ENCODE results near the gene CELA2B.
A peak's percentile ranks its signal among the peaks of the same experiment; 100 is the strongest.
"Not testable (repeated sequence)": the region's sequence is repeated elsewhere in the genome, so short reads cannot be mapped to it uniquely, and the experiment has no call there.

The CELA2B gene

DNA sequence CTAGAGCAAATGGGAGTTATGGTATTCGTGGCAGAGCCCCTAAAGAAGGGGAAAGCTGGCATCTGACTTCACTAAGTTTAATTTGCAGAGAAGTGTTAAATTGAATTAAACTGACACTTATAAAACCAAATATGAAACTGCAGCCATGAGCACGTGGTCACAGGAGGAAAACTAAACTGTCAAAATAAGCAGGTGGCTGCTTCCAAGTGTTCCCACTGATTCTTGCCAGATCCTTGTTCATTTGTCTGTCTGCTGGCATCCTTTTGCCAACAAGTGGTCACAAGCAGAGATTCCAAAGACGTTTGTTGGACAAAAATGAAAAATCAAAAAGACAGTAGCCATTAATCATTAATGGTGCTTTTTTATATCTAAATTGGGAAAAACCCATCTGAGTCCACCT is 6.5 kb upstream of the CELA2B start:
- no peak for DNase-seq

DNA sequence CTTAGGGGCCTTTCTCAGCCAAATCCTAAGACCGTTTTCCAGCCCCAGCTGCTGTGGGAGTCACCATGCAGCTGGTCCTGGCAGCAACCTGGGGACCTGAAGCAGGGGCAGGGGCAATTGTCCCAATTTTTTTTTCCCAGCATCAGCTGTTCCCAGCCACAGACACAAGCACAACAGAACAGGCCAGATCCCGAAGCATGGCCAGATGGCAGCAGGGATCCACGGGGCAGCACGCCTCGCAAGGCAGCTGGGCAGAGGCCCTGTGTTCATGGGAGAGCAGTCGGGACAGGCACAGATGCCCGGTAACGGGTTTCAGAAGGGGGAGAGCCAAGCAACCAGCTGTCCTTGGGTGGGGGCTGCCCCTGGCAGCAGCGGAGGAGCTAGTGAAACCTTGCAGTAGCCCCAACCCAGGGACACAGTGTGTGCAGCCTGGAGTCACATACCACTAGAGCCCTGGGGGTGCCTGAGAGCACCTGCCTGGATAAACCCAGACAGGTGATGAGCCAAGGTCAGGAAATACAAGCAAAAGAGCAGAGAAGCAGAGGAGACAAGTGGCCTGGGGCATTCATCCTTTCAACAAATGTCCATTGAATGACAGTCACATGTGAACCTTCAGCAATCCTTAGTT is 6.0 kb upstream of the CELA2B start:
- not testable (repeated sequence) for DNase-seq

DNA sequence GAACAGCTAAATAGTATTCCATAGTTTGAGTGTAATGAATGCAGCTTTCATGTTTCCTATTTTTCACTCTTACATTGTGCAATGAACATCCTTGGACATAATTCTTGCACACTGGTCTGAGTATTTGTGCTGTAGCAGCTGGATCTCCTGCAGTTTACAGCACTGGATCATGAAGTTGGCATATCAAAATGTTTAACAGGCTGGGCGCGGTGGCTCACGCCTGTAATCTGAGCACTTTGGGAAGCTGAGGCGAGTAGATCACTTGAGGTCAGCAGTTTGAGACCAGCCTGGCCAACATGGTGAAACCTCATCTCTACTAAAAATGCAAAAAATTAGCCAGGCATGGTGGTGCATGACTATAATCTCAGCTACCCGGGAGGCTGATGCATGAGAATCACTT is 4.8 kb upstream of the CELA2B start:
- DNase-seq, result not testable (repeated sequence)

DNA sequence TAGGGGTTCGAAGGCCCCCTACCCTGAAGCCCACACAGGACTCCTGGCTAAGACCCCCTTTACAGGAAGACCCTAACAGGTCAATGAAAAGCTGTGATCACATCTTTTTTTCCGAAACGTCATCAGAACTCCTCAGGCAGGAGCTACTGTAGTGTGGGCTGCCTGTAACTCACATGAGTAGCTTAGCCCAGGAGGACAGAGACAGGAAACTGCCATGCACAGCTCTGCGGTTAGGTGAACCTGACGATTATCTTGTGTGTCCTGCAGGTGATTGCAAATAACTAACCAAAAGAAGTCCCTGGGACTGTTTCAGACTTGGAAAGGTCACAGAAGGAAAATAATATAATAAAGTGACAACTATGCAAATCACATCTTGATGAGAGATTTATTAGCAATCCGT is 4.2 kb upstream of the CELA2B start:
- DNase-seq, result peak in 1 of 5 experiments; percentile 53

DNA sequence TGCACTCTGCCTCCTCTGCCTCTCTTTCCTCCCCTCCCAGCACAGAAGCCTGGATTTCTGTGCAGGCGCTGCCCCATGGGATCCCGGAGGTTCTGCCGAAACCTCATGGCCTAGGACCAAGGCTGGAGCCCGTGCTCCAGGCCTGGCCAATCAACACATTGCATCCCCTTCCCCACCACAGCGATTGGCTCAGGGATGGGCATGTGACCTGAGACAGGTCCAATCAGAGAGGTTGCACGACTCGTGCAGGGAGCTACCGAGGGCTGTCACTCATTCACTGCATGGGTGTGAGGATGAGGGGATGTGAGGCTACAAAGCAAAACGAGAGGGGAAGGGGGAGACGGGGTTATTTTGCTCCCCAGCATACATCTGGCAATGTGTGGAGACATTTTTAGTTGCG is 3.3 kb upstream of the CELA2B start:
- DNase-seq, result no peak

DNA sequence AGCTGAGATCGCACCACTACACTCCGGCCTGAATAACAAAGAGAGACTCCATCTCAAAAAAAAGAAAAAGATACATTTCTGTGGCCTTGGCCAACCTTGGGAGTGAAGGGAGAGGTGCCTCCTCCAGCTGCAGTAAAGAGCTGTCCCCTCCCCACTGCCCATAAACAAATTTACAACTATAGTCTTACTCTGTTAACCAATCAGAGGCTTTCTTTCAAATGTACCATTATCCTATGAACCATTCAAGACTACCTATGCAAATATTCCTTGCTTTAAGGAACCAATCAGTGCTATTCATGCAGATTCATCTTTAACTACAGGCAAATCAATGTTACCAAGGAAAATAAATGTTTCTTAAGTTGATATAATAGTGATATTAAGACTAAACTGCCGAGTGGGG is 1.0 kb downstream of the CELA2B start:
- DNase-seq, result no peak

DNA sequence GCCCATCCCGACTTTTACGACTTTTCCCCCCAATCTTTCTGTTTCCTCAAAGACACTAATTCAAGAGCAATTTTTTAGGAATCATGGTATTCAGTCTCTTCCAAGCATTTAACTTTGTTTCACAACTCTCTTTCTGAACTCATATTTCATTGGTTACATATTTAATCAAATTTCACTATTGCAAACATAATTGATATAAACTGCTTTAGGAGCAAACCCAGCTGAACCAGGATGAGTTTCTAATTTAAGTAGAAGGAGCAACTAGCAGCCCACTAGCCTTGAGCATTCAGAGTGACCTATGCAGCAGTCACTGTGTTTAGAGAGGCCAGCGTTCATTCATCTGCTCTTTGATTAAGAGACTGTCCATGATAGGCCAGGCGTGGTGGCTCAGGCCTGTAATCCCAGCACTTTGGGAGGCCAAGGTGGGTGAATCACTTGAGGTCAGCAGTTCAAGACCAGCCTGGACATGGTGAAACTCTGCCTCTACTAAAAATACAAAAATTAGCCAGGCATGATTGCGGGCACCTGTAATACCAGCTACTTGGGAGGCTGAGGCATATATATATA is 1.8 kb downstream of the CELA2B start:
- no peak for DNase-seq

DNA sequence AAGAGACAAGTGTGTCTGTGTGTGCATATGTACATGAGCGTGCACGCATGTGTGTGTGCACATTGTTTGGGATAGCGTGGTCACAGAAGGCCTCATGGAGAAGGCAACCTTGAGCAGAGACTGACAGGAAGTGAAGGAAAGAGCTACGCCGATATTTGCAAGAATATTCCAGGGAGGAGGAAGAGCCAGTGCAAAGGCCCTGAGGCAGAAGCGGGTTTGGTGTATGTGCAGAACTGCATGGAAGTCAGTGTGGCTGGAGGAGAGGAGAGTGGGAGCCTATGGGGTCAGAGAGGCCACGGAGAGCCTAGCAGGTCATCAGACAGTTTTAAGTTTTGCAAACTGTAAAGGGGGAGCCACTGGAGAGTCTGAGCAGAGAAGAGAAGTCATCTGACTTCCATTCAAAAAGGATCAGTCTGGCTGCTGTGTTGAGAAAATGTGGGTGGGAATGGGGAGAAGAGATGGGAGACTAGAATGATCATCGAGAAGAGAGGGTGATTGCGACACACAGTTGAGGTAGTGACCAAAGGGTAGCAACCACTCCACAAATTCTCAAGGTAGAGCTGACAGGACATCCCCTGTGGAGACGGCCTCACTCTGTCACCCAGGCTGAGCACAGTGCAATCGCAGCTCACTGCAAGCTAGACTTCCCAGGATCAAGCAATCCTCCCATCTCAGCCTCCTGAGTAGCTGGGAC is 3.9 kb downstream of the CELA2B start:
- DNase-seq, result no peak

DNA sequence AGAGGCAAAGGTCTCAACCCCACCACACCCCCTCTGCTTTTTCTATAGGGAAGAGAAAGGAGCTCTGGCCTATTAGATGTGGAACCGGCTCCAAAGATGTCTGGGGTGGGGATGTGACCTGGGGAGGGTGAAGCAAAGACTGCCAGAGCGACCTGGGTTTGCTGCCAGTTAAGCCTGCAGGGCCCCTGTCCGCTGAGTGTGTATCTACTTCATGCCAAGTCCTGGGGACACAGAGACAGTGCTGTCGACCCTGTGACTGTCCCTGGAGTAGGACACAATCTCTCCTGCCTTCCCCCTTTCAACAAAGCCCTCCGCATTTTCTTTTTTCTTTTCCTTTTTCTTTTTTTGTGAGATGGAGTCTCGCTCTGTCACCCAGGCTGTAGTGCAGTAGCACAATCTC is 6.6 kb downstream of the CELA2B start:
- DNase-seq, result not testable (repeated sequence)

DNA sequence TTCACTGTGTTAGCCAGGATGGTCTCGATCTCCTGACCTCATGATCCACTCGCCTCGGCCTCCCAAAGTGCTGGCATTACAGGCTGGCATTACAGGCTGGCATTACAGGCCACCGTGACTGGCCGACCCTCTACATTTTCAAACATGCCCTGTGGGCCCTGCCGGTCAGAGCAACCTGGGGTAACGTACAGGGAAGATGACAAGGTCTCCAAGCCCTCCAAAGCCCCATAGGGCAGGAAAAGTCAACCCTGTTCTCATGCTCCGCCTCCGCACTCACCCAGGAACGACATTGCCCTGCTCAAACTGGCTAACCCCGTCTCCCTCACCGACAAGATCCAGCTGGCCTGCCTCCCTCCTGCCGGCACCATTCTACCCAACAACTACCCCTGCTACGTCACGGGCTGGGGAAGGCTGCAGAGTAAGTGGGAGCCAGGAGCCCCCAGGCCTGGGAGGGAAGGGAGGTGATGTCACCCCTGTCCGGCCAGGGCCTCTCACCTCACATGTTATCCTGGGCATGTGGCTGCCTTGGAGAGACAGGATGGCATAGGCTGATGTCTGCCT is 7.2 kb downstream of the CELA2B start:
- DNase-seq, result not testable (repeated sequence)

DNA sequence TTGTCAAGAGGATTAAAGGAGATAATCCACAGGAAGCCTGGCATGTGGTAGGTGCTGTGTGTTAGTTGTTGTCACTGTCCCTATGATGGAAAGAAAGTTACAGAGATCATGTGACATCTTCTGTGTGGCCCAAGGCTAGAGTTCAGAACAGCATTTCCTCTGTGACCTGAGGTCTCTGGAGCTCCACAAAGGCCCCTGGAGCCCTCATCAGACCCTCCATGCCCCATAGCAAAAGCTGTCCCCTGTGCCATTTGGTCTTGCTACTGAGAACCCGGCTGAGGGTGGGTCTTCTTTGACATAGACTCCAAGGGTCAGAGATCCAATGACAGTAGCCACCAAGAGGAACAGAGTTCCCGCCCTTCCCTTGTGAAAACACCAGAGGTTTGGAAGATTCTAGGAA is 8.1 kb downstream of the CELA2B start:
- DNase-seq, result no peak

DNA sequence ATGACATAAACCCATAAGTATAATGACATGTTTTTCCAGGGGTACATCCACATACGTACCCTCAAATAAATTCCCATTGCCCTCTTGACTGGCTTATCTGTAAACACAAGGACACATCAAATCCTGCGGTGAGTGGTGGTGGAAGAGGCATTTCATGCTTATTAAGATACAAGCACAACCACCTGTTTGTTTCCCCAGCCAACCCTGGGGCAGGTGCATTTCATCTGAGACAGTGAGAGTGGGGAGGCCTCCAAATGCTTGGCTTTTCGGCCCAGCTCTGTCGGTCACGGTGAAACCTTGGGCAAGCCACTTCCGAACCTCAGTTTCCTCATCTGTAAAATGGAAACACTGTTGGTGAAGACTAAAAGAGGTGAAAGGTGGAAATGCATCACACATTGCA is 8.5 kb downstream of the CELA2B start:
- DNase-seq, result not testable (repeated sequence)

DNA sequence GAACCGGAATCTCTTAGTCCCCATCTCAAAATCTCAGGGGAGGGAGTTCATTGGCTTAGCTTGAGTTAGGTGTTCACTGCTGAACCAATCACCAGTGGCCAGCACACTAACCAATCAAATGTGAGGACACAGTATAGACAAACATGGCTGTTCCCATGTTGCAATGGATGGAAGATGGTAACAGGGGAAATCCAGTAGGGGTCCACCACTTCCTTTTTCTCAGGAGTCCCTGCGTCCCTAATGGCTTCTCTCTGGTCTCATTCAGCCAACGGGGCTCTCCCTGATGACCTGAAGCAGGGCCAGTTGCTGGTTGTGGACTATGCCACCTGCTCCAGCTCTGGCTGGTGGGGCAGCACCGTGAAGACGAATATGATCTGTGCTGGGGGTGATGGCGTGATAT is 9.7 kb downstream of the CELA2B start:
- DNase-seq, result no peak

DNA sequence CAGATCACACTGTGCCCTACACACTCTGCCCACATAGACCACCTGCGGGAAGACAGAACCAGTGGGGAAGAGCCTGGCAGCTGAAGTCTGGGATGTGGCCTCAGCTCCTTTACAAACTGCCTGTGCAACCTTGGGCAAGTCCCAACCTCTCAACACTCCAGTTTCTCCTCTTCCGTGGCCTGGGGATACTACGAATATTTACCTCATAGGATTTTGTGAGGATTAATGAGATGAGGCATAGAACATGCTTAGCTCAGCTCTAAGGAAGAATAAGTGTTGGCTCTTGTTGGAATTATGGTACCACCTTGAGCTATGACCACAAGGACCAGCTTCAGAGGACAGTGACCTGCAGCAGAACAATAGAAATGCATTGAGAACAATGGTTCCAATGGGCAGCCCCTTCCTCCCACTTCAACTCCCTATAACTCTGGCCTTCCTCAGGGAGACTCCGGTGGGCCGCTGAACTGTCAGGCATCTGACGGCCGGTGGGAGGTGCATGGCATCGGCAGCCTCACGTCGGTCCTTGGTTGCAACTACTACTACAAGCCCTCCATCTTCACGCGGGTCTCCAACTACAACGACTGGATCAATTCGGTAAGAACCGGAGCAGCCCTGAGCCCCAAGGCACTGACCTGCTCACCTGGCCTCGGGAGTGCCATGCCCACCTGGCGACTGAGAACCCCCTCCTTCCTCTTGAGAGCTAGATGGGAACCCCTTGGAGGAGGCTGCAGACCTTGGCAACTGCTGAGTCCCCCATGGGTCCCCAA is 11.1 kb downstream of the CELA2B start:
- DNase-seq, result not testable (repeated sequence)

DNA sequence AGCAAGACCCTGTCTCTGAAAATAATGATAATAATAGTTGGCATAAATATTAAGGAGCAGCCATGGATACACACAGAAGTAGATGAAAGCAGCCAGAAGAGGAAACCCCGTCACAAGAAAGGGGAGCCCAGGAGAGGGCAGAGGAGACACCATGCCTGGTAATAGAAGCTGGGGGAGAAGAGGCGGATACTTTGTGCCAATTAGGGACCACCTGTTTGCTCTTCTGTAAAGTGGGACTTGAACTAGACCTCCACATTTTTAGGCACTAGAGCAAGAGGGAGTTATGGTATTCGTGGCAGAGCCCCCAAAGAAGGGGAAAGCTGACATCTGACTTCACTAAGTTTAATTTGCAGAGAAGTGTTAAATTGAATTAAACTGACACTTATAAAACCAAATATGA is 12.5 kb downstream of the CELA2B start:
- no peak for DNase-seq

DNA sequence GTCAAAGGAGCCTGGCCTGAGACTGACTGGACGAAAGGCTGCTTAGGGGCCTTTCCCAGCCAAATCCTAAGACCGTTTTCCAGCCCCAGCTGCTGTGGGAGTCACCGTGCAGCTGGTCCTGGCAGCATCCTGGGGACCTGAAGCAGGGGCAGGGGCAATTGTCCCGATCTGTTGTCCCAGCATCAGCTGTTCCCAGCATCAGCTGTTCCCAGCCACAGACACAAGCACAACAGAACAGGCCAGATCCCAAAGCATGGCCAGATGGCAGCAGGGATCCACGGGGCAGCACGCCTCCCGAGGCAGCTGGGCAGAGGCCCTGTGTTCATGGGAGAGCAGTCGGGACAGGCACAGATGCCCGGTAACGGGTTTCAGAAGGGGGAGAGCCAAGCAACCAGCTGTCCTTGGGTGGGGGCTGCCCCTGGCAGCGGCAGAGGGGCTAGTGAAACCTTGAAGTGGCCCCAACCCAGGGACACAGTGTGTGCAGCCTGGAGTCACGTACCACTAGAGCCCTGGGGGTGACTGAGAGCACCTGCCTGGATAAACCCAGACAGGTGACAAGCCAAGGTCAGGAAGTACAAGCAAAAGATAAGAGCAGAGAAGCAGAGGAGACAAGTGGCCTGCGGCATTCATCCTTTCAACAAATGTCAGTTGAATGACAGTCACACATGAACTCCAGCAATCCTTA is 13.3 kb downstream of the CELA2B start:
- no peak for DNase-seq

DNA sequence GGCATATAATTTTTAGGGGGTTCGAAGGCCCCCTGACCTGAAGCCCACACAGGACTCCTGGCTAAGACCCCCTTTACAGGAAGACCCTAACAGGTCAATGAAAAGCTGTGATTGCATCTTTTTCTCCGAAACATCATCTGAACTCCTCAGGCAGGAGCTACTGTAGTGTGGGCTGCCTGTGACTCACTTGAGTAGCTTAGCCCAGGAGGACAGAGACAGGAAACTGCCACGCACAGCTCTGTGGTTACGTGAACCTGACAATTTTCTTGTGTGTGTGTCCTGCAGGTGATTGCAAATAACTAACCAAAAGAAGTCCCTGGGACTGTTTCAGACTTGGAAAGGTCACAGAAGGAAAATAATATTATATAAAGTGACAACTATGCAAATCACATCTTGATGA is 15.1 kb downstream of the CELA2B start:
- DNase-seq, result peak in 1 of 5 experiments; percentile 92

DNA sequence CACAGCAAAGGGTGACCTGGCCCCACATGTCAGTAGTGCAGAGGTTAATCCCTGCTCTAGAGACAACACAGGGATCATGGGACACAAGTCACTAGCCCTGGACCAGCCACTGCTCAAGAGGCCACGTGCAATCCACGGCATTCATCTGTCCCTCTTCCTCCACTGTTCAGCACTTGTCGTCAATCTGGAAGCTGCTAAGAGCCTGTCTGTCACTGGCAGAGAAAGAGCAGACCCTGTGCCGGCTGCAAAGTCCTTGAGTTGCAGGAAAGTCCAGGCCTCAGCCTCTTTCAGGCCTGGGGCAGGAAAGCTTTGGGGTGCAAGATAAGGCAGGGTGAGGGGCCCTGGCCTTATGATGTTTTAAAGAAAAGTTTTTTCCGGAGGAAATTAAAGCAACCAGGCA is 16.7 kb downstream of the CELA2B start:
- DNase-seq, result no peak

DNA sequence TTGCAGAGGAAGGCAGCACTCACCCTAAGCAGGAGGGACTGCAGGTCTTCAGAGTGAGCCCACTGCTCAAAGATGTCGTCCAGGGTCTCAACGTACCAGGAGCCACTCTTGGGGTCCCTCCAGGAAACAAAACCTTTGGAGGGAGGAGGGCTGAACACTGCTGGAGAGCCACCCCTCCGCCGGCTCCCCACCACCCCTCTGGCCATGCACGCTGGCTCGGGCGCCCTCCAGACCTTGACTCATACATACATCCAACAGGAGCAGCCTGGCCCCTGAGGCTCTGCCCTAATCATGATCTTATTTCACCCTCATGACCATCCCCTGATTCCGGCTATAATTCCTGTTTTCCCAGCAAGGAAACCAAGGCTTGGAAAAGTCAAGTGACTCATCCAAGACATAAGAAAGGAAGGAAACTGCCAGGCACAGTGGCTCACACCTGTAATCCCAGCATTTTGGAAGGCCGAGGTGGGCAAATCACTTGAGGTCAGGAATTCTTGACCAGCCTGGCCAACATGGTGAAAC is 18.0 kb downstream of the CELA2B start:
- no peak for DNase-seq

DNA sequence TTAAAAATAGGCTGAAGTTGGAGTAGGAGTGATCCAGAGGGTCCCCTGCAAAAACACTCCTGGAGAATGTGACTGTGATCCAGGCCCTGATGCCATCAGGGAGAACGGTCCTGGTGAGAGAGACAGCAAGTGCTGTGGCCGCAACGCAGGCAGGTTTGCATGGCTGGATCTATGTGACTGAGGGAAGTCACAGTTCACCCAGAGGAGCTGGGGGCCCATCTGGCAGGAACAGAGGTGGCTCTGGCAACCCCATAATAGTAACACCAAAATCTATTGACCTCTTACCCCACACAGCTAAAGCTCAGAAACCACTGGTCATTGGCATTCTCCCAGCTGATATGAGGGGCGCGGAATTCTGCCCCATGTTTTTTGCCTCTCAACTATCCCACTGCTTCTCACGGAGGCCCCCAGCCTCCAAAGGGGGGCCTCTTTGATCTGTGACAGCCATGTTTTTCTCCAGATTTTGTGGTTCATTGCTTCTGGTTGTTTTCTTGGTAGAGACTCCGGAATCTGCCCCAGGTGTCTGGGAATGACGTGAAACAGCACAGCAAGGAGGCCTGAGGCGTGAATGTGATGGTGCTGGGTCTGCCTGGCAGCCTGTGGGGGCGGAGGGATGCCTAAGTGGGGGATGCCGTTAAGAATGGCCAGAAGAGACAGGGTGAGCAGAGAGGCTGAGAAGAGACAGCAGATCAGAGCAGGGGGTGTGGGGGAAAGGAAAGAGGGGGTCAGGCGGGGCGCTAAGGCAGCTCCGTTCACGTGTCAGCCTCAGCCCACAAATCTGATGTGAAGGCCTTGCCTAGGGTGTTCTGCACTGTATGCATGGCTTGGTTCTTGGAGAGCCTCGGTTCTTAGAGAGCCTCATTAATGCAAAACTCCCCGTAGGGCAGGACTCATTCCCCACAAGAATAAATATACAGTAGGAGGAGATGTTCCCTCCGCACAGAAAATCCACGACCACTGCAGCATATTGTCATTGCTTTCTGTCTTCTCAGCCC is 24.6 kb downstream of the CELA2B start:
- DNase-seq, result no peak
